ENCODE results near the gene MT1M.
"Not testable (repeated sequence)": the region's sequence is repeated elsewhere in the genome, so short reads cannot be mapped to it uniquely, and the experiment has no call there.

The MT1M gene

GRCh38 chr16:56632156-56632847 is at the start of gene MT1M:
Gene MT1M (plus strand): TSS chr16:56632659. CDS start chr16:56632732, 73 bp downstream.
- no peak within 1 kb of the TSS for H3K4me3 ChIP-seq (ENCODE audit: low read depth, low read length)
- DNase-seq (ENCODE audit: low read depth) = no peak
- no peak for TF ChIP-seq CTCF (IDR thresholded peaks at IDR 0.05; ENCODE audit: low read depth, low read length, missing control alignments)

- DNase-seq (ENCODE audit: low read depth); H3K4me3 ChIP-seq (ENCODE audit: low read depth, low read length): not testable (repeated sequence)
Measured at GRCh38 chr16:56582911-56583310, 49.5 kb upstream of the MT1M start.

GRCh38 chr16:56583351-56584168 is 48.9 kb upstream of the MT1M start:
- no peak for DNase-seq (ENCODE audit: low read depth)
- TF ChIP-seq CTCF (IDR thresholded peaks at IDR 0.05; ENCODE audit: low read depth, low read length, missing control alignments) = no peak
- H3K4me3 ChIP-seq (ENCODE audit: low read depth, low read length) = no peak overlapping the region

- DNase-seq (ENCODE audit: low read depth) = no peak
- no peak for TF ChIP-seq CTCF (IDR thresholded peaks at IDR 0.05; ENCODE audit: low read depth, low read length, missing control alignments)
- H3K4me3 ChIP-seq (ENCODE audit: low read depth, low read length) = no peak overlapping the region
Measured at GRCh38 chr16:56584276-56584675, 48.2 kb upstream of the MT1M start.

- TF ChIP-seq CTCF (IDR thresholded peaks at IDR 0.05; ENCODE audit: low read depth, low read length, missing control alignments) = no peak
- no peak overlapping the region for H3K4me3 ChIP-seq (ENCODE audit: low read depth, low read length)
- DNase-seq (ENCODE audit: low read depth) = no peak
Measured at GRCh38 chr16:56588781-56589140, 43.7 kb upstream of the MT1M start.

- no peak for TF ChIP-seq CTCF (IDR thresholded peaks at IDR 0.05; ENCODE audit: low read depth, low read length, missing control alignments)
- no peak for DNase-seq (ENCODE audit: low read depth)
- H3K4me3 ChIP-seq (ENCODE audit: low read depth, low read length) = no peak within 1 kb of the TSS
Measured at GRCh38 chr16:56589141-56590039, 43.1 kb upstream of the MT1M start, which contains the start of gene MT3. Gene MT3 (plus strand): TSS chr16:56589528. CDS start chr16:56589591, 63 bp downstream.
